HUES48 (cell line): Measurements from ENCODE around the gene KDM4C.
"Not testable (repeated sequence)": the region's sequence is repeated elsewhere in the genome, so short reads cannot be mapped to it uniquely, and the experiment has no call there.

Experiments
- H3K27ac ChIP-seq: one replicate; pipeline ENCODE4 v1.7.0; 2013; ENCODE audit warnings: low read depth, low read length, inconsistent platforms
- H3K27me3 ChIP-seq: 2 replicates; pipeline ENCODE4 v1.6.1; 2013; ENCODE audit warnings: mild to moderate bottlenecking, low read length; ENCODE audit not compliant: control insufficient read depth, insufficient read depth
- H3K36me3 ChIP-seq: 2 replicates; pipeline ENCODE4 v1.6.1; 2013; ENCODE audit warnings: low read length; ENCODE audit not compliant: control insufficient read depth, insufficient read depth
- H3K4me1 ChIP-seq: 2 replicates; pipeline ENCODE4 v1.6.1; 2013; ENCODE audit warnings: mild to moderate bottlenecking, low read length; ENCODE audit not compliant: control insufficient read depth, insufficient read depth
- H3K4me3 ChIP-seq: 2 replicates; pipeline ENCODE4 v1.5.1; 2013; ENCODE audit warnings: mild to moderate bottlenecking, low read depth, low read length
- H3K9ac ChIP-seq: 2 replicates; pipeline ENCODE4 v1.6.1; 2013; ENCODE audit warnings: mild to moderate bottlenecking, low read depth, low read length, moderate library complexity
- H3K9me3 ChIP-seq: 2 replicates; pipeline ENCODE4 v1.6.1; 2013; ENCODE audit warnings: low read length; ENCODE audit not compliant: control insufficient read depth, insufficient read depth

KDM4C gene

GRCh38 chr9:6733831-6734230 lies 23.9 kb upstream of the KDM4C start:
- Histone ChIP-seq H3K9ac (no peak overlapping the region), H3K27me3 (no peaks in the 10 kb centered on the region), H3K36me3 (no peaks in the 10 kb centered on the region), H3K4me3 (no peak overlapping the region), H3K9me3 (peaks cover 17% of the 10 kb centered on the region), H3K27ac (no peak overlapping the region), H3K4me1 (no peaks in the 10 kb centered on the region)

GRCh38 chr9:6735422-6735821 lies 22.4 kb upstream of the KDM4C start:
- Histone ChIP-seq H3K9me3 (peaks cover 17% of the 10 kb centered on the region), H3K27me3 (no peaks in the 10 kb centered on the region), H3K4me1 (no peaks in the 10 kb centered on the region), H3K36me3 (no peaks in the 10 kb centered on the region), H3K9ac (no peak overlapping the region), H3K27ac (no peak overlapping the region), H3K4me3 (no peak overlapping the region)

- Histone ChIP-seq H3K9ac (no peak overlapping the region), H3K9me3 (peaks cover 17% of the 10 kb centered on the region), H3K36me3 (no peaks in the 10 kb centered on the region), H3K27me3 (no peaks in the 10 kb centered on the region), H3K27ac (no peak overlapping the region), H3K4me3 (no peak overlapping the region), H3K4me1 (no peaks in the 10 kb centered on the region)
Measured at GRCh38 chr9:6739218-6739617, 18.6 kb upstream of the KDM4C start.

- not testable (repeated sequence) for H3K27ac ChIP-seq, H3K4me3 ChIP-seq, H3K9me3 ChIP-seq, H3K4me1 ChIP-seq, H3K27me3 ChIP-seq, H3K36me3 ChIP-seq, H3K9ac ChIP-seq
Measured at GRCh38 chr9:6748861-6749260, 8.9 kb upstream of the KDM4C start.

- H3K9ac ChIP-seq, H3K4me1 ChIP-seq, H3K27ac ChIP-seq, H3K9me3 ChIP-seq, H3K36me3 ChIP-seq, H3K27me3 ChIP-seq, H3K4me3 ChIP-seq: not testable (repeated sequence)
Measured at GRCh38 chr9:6754861-6755260, 2.9 kb upstream of the KDM4C start.

- H3K4me1 ChIP-seq, result peaks cover 6% of the 10 kb centered on the region; the same call in 1 of the 2 replicates
- no peaks in the 10 kb centered on the region for H3K36me3 ChIP-seq
- no peaks in the 10 kb centered on the region for H3K27me3 ChIP-seq
- peak overlapping the region; percentile 93 for H3K9ac ChIP-seq
- H3K27ac ChIP-seq, result peak overlapping the region; percentile 98
- no peaks in the 10 kb centered on the region for H3K9me3 ChIP-seq
- H3K4me3 ChIP-seq, result peak overlapping the region; percentile 89
Measured at GRCh38 chr9:6757132-6757455, 679 bp upstream of the KDM4C start.

- H3K27ac ChIP-seq, result peak overlapping the region; percentile 98
- H3K4me1 ChIP-seq, result peaks cover 8% of the 10 kb centered on the region; the same call in 1 of the 2 replicates
- peak overlapping the region; percentile 89 for H3K4me3 ChIP-seq
- H3K9ac ChIP-seq, result no peak overlapping the region
- no peaks in the 10 kb centered on the region for H3K27me3 ChIP-seq
- no peaks in the 10 kb centered on the region for H3K36me3 ChIP-seq
- no peaks in the 10 kb centered on the region for H3K9me3 ChIP-seq
Measured at GRCh38 chr9:6758248-6758497, 400 bp downstream of the KDM4C start.

- H3K4me1 ChIP-seq, result peaks cover 13% of the 10 kb centered on the region; the same call in 1 of the 2 replicates
- peak overlapping the region; percentile 89 for H3K4me3 ChIP-seq
- no peaks in the 10 kb centered on the region for H3K36me3 ChIP-seq
- H3K27me3 ChIP-seq, result no peaks in the 10 kb centered on the region
- peak overlapping the region; percentile 22; the same call in 1 of the 2 replicates for H3K9ac ChIP-seq
- H3K9me3 ChIP-seq, result no peaks in the 10 kb centered on the region
- peak overlapping the region; percentile 64 for H3K27ac ChIP-seq
Measured at GRCh38 chr9:6758498-6759184, 868 bp downstream of the KDM4C start.

- H3K27ac ChIP-seq, result peak overlapping the region; percentile 64
- H3K4me1 ChIP-seq, result peaks cover 16% of the 10 kb centered on the region
- H3K36me3 ChIP-seq, result no peaks in the 10 kb centered on the region
- no peaks in the 10 kb centered on the region for H3K27me3 ChIP-seq
- 0 out of 2 replicates have a peak overlapping the region, but pooled peaks have one; percentile 22 for H3K9ac ChIP-seq
- H3K9me3 ChIP-seq, result no peaks in the 10 kb centered on the region
- H3K4me3 ChIP-seq, result peak overlapping the region; percentile 89
Measured at GRCh38 chr9:6759185-6759977, 1.6 kb downstream of the KDM4C start.

- peaks cover 34% of the 10 kb centered on the region for H3K4me1 ChIP-seq
- H3K4me3 ChIP-seq, result no peak overlapping the region
- H3K36me3 ChIP-seq, result no peaks in the 10 kb centered on the region
- no peaks in the 10 kb centered on the region for H3K9me3 ChIP-seq
- no peak overlapping the region for H3K9ac ChIP-seq
- no peaks in the 10 kb centered on the region for H3K27me3 ChIP-seq
- no peak overlapping the region for H3K27ac ChIP-seq
Measured at GRCh38 chr9:6761306-6761705, 3.5 kb downstream of the KDM4C start.

GRCh38 chr9:6763244-6763643 lies 5.5 kb downstream of the KDM4C start:
- H3K36me3 ChIP-seq, result no peaks in the 10 kb centered on the region
- peaks cover 35% of the 10 kb centered on the region for H3K4me1 ChIP-seq
- no peaks in the 10 kb centered on the region for H3K27me3 ChIP-seq
- H3K27ac ChIP-seq, result no peak overlapping the region
- no peak overlapping the region for H3K9ac ChIP-seq
- no peak overlapping the region for H3K4me3 ChIP-seq
- no peaks in the 10 kb centered on the region for H3K9me3 ChIP-seq
